Fibroblast of pulmonary artery (primary cell): Measurements from ENCODE around the gene ARL6IP4.
A peak's percentile ranks its signal among the peaks of the same experiment; 100 is the strongest.

Source experiments
- DNase-seq: peaks from one replicate; pipeline ENCODE4 v3.0.0-alpha.2; 2010; ENCODE audit warnings: low read depth
- H3K4me3 ChIP-seq: replicated peaks from 2 replicates; pipeline ENCODE4 v1.5.1; 2011; ENCODE audit warnings: low read depth, mild to moderate bottlenecking, control low read depth, low read length, moderate library complexity
- TF ChIP-seq, protein P1 (sequence below): IDR thresholded peaks from 2 replicates; pipeline ENCODE4 v1.5.1; 2011; ENCODE audit warnings: mild to moderate bottlenecking, control low read depth, low read length, inconsistent platforms; ENCODE audit errors: missing control alignments

ARL6IP4 gene

DNA sequence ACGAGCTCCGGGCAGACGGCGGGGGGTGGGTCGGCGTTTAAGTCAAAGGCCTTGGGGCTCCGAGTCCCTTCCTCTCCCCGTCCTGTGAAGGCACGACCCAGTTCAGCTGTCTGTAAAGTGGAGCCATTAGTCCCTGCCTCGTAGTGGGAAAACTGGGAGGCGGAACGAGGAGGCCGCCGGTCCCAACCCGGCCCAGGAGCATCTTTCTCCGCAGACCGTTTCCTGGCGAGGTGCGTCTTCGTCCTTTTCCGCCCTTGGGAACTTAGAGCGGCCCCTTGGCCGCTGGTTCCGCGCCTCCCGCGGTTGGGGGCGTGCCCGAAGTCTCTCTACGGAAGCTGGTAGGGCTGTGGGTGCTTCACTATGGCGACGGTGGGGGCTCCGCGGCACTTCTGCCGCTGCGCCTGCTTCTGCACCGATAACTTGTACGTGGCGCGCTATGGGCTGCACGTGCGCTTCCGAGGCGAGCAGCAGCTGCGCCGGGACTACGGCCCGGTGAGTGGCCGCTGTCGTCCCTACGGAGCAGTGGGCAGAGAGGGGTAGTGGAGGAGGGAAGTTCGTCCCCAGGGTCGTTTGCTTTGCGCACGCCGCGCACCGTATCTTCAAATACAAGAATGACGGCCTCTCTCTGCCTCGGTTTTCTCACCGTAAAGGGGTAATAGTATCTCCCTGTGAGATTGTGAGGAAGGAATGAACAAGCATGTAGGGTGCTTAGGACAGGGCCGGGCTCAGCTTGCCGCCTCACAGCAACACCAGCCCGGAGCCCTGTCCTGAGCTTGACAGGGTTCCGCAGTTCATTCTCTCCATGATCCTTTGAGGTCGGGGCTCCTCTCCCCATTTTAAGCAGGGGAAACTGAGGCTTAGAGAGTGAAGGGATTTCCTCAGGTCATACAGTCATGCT, 5.3 kb upstream of the ARL6IP4 start, which contains the start of gene OGFOD2:
OGFOD2 (plus strand) TSS at position 353 of the 898 bp plus-strand sequence; CDS start at position 361, 8 bp downstream.
- peak within 1 kb of the TSS; percentile 81 for H3K4me3 ChIP-seq
- TF ChIP-seq, protein P1, sequence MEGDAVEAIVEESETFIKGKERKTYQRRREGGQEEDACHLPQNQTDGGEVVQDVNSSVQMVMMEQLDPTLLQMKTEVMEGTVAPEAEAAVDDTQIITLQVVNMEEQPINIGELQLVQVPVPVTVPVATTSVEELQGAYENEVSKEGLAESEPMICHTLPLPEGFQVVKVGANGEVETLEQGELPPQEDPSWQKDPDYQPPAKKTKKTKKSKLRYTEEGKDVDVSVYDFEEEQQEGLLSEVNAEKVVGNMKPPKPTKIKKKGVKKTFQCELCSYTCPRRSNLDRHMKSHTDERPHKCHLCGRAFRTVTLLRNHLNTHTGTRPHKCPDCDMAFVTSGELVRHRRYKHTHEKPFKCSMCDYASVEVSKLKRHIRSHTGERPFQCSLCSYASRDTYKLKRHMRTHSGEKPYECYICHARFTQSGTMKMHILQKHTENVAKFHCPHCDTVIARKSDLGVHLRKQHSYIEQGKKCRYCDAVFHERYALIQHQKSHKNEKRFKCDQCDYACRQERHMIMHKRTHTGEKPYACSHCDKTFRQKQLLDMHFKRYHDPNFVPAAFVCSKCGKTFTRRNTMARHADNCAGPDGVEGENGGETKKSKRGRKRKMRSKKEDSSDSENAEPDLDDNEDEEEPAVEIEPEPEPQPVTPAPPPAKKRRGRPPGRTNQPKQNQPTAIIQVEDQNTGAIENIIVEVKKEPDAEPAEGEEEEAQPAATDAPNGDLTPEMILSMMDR: no peak
- DNase-seq: peak; percentile 91

GRCh38 chr12:122975790-122976647, 4.5 kb upstream of the ARL6IP4 start:
- peak overlapping the region; percentile 81 for H3K4me3 ChIP-seq
- TF ChIP-seq, protein P1: no peak
- DNase-seq: no peak

DNA sequence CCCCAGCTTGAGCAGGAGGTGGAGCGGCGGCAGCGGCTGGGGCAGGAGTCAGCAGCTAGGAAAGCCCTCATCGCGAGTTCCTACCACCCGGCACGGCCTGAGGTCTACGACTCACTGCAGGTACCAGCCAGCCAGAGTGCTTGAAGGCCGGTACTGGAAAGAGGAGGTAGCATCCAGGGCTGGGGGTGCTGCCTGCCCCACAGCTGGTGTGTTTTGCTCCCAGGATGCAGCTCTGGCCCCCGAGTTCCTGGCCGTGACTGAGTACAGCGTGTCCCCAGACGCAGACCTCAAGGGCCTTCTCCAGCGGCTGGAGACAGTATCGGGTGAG, 3.9 kb upstream of the ARL6IP4 start:
- no peak overlapping the region for H3K4me3 ChIP-seq
- DNase-seq: no peak
- TF ChIP-seq, protein P1: no peak

DNA sequence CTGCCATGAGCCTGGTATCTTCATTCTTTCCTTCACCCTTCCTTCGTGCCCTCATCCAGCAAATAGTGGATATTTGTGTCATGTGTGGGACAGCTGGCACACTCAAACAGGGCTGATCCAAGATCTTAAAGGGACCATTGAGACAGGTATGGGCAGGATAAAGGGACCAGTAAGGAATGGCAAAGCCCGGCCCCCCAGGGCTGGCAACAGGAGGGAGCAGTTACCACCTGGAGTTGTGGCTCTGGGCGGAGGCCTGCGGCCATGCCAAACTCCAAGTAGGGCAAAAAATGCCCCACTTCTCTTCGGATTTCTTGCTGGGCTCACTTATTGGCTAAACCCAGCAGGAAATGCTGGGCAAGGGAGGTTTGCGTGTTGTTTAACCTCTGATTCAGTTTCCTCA, 3.3 kb upstream of the ARL6IP4 start:
- TF ChIP-seq, protein P1: no peak
- H3K4me3 ChIP-seq: no peak overlapping the region

DNA sequence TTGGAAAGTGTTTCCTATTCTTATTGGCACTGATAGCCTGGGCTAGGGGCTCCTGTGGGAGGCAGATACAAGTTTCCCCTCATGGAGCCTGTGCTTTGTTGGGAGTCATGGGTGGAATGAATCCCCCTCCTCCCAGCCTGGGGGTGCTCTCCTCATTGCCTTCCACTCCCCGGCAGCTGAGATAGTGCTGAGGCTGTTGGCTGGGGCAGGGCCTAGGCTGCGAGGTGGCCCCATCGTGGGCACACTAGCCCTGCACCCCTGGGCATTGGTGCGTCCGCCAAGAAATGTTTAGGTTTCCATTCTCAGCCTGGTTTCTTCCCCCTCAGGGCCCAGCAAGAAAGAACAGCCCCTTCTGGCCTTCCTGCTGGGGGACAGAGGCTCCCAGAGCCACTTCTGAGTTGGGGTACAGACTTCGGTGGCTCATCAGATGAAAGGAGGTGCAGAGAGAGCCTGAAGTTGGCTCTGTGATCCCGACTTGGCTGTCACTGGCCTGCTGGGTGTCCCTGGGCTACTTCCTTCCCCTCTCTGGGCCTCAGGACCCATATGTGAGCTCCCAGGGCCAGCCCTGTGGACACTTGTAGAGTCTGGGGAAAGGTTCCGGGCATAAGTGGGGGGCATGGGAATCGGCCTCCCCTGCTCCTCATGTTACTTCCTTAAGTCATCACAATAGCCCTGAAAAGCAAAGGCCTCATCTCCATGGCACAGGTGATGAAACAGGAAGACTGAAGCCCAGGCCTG, 2.7 kb upstream of the ARL6IP4 start:
- TF ChIP-seq, protein P1: no peak
- no peak overlapping the region for H3K4me3 ChIP-seq
- DNase-seq: no peak

More for the DNA sequence above, 3.3 kb upstream of the ARL6IP4 start:
- no peak for DNase-seq

- H3K4me3 ChIP-seq: no peak overlapping the region
- TF ChIP-seq, protein P1: no peak
- no peak for DNase-seq
These were observed 1.9 kb upstream of the ARL6IP4 start for GRCh38 chr12:122978507-122978955.
